Peyer's patch (tissue), 4 donors: ENCODE results near the gene RNASEL. TPM values are rescaled to one million over a fixed set of nuclear protein-coding genes. Genes with fewer than 3 reads are reported as not detected.
A peak's percentile ranks its signal among the peaks of the same experiment; 100 is the strongest.
"Not testable (repeated sequence)": the region's sequence is repeated elsewhere in the genome, so short reads cannot be mapped to it uniquely, and the experiment has no call there.

ENCODE experiments used
- DNase-seq, 3 donors: peaks; one replicate each; pipeline ENCODE4 v3.0.0-alpha.2; 2017 to 2019
- H3K27ac ChIP-seq, 4 donors: fragments of 200-600 bp; sonication (generic); one replicate each; pipeline ENCODE4 v1.5.1; 2016 to 2019
- H3K27me3 ChIP-seq, 2 donors: fragments of 200-600 bp; sonication (generic); one replicate each; pipeline ENCODE4 v1.5.1; 2019
- H3K36me3 ChIP-seq, 3 donors: fragments of 200-600 bp; sonication (generic); one replicate each; pipeline ENCODE4 v1.5.1; 2016 to 2019
- H3K4me1 ChIP-seq, 4 donors: fragments of 200-600 bp; sonication (generic); one replicate each; pipeline ENCODE4 v1.5.1; 2016 to 2019
- H3K4me3 ChIP-seq, 4 donors: fragments of 200-600 bp; sonication (generic); 1 replicate in 3 of 4; 2 replicates in 1 of 4; pipeline ENCODE4 v1.5.1; 2016 to 2019; ENCODE audit warnings: mild to moderate bottlenecking in 1 of 4
- H3K9me3 ChIP-seq, 4 donors: fragments of 200-600 bp; sonication (generic); one replicate each; pipeline ENCODE4 v1.5.1; 2016 to 2019; ENCODE audit warnings: mild to moderate bottlenecking in 1 of 4
- CTCF ChIP-seq, 6 experiments: fragments of 450-650 bp in 4 of 6; fragments of 200-600 bp in 2 of 6; sonication (generic) in 1 of 6; IDR thresholded peaks; one replicate each; pipeline ENCODE4 v1.5.1; 2017 to 2019; ENCODE audit warnings: antibody characterized with exemption in 6 of 6, mild to moderate bottlenecking in 3 of 6, moderate library complexity in 1 of 6
- POLR2A ChIP-seq, 2 donors: fragments of 450-650 bp; IDR thresholded peaks; one replicate each; pipeline ENCODE4 v1.5.1; 2017; ENCODE audit warnings: antibody characterized with exemption in 2 of 2, mild to moderate bottlenecking in 2 of 2, moderate library complexity in 2 of 2
- total RNA-seq, 4 donors: library from RNA; depleted of rRNA; stranded (reverse); fragments of >200 nt; gene quantifications; one replicate each; pipeline ENCODE4 v1.1.0, GENCODE V29; 2016

The RNASEL gene
- total RNA-seq, 4 donors from 2014 or later: 12.4 to 15.0 (median 13.3) TPM

DNA sequence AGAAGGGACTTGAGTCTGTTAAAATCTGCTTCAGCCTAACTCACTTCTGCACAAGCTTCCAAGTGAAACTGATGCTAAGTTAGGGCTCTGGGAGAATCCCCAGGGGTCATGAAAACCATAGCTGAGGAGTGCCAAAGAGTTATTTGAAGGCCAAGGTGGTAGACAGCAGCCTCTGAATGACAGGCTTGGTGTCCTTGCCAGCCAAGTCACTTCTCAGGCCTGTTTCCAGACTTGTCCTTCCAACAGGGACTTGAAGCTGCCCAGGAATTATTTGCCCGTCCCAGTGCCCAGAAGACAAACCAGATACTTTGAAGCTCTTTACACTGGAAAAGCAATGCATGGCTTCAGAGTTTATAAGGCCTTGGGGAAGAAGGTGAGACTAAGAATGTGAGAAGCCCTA lies 33.6 kb downstream of the RNASEL start:
- no peak for TF ChIP-seq POLR2A (IDR thresholded peaks at IDR 0.05)
- no peak for TF ChIP-seq CTCF (IDR thresholded peaks at IDR 0.05)
- H3K4me1 ChIP-seq: no peaks in the 10 kb centered on the region
- no peak for DNase-seq
- no peak overlapping the region for H3K27ac ChIP-seq
- no peaks in the 10 kb centered on the region for H3K36me3 ChIP-seq
- H3K4me3 ChIP-seq: no peak overlapping the region
- no peaks in the 10 kb centered on the region for H3K27me3 ChIP-seq
- H3K9me3 ChIP-seq: no peaks in the 10 kb centered on the region

DNA sequence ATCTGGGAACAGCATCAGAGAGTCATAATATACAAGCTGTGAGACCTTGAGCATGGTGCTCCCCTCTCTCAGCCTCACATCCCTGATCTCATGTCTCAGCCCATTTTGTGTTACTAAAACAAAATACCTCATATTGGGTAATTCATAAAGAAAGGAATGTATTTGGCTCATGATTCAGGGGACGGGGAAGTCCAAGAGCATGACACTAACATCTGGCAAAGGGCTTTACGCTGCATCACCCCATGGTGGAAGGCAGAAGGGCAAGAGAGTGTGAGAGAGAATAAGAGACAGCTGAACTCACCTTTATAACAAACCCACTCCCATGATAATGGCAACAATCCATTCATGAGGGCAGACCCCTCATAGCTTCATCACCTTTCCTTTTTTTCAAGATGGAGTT lies 36.5 kb downstream of the RNASEL start:
- no peak for TF ChIP-seq POLR2A (IDR thresholded peaks at IDR 0.05)
- TF ChIP-seq CTCF (IDR thresholded peaks at IDR 0.05): no peak
- DNase-seq: no peak
- no peak overlapping the region for H3K4me3 ChIP-seq
- no peaks in the 10 kb centered on the region for H3K27me3 ChIP-seq
- no peak overlapping the region for H3K27ac ChIP-seq
- no peaks in the 10 kb centered on the region for H3K9me3 ChIP-seq
- no peaks in the 10 kb centered on the region for H3K36me3 ChIP-seq
- no peaks in the 10 kb centered on the region for H3K4me1 ChIP-seq

GRCh38 chr1:182549811-182550210 lies 39.2 kb downstream of the RNASEL start:
- no peak for TF ChIP-seq POLR2A (IDR thresholded peaks at IDR 0.05)
- TF ChIP-seq CTCF (IDR thresholded peaks at IDR 0.05): no peak
- Histone ChIP-seq H3K4me3 (no peak overlapping the region), H3K27ac (no peak overlapping the region), H3K9me3 (no peaks in the 10 kb centered on the region), H3K4me1 (no peaks in the 10 kb centered on the region), H3K36me3 (no peaks in the 10 kb centered on the region), H3K27me3 (no peaks in the 10 kb centered on the region)
- DNase-seq: no peak

- H3K9me3 ChIP-seq: no peaks in the 10 kb centered on the region
- DNase-seq: no peak
- H3K4me1 ChIP-seq: no peaks in the 10 kb centered on the region
- H3K4me3 ChIP-seq: no peak overlapping the region
- no peaks in the 10 kb centered on the region for H3K27me3 ChIP-seq
- TF ChIP-seq POLR2A (IDR thresholded peaks at IDR 0.05) (no peak), CTCF (IDR thresholded peaks at IDR 0.05) (no peak)
- no peaks in the 10 kb centered on the region for H3K36me3 ChIP-seq
- no peak overlapping the region for H3K27ac ChIP-seq
Observed at GRCh38 chr1:182549346-182549745, 39.7 kb downstream of the RNASEL start.

DNA sequence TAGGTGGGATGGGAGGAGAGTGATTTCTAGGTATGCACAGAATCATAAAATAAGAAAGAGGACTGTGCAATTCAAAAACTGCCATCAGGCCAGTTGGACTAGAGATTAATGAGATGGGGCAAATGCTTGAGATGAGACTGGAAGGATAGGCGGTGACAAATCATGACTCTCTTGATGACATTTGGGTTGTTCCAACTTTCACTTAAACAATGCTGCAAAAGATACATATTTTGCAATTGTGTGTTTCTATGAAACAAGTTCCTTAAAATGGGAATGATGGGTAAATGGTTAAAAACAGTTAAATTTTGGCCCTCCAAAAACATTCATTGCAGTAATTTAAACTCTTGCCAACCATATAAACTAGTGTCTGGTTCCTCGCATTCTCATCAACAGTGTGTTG lies 55.2 kb downstream of the RNASEL start:
- no peak for DNase-seq
- Histone ChIP-seq H3K27ac (no peak overlapping the region), H3K4me1 (no peaks in the 10 kb centered on the region), H3K36me3 (no peaks in the 10 kb centered on the region), H3K9me3 (no peaks in the 10 kb centered on the region), H3K27me3 (no peaks in the 10 kb centered on the region), H3K4me3 (no peak overlapping the region)
- TF ChIP-seq CTCF (IDR thresholded peaks at IDR 0.05): no peak

GRCh38 chr1:182528206-182528605 lies 60.9 kb downstream of the RNASEL start:
- not testable (repeated sequence) for H3K36me3 ChIP-seq, H3K4me1 ChIP-seq, H3K27me3 ChIP-seq, H3K9me3 ChIP-seq, H3K4me3 ChIP-seq
- peak overlapping the region in 2 of 4 donors; percentile 29 to 47 for H3K27ac ChIP-seq
- peak in 1 of 3 donors; percentile 57 for DNase-seq
